Muscle layer of colon (tissue), 2 donors: ENCODE measurements around the gene TCP1.
"Not testable (repeated sequence)": the region's sequence is repeated elsewhere in the genome, so short reads cannot be mapped to it uniquely, and the experiment has no call there.

Experiments
- H3K27ac ChIP-seq: one replicate; pipeline ENCODE4 v1.7.0; 2013; ENCODE audit warnings: low read depth, mild to moderate bottlenecking, low read length, moderate library complexity
- H3K27me3 ChIP-seq, 2 donors: one replicate each; pipeline ENCODE4 v1.7.0; 2013; ENCODE audit warnings: low read length in 2 of 2, mild to moderate bottlenecking in 2 of 2; ENCODE audit not compliant: insufficient read depth in 2 of 2, control insufficient read depth in 1 of 2
- H3K36me3 ChIP-seq: one replicate; pipeline ENCODE4 v1.7.0; 2013; ENCODE audit warnings: mild to moderate bottlenecking, low read length; ENCODE audit not compliant: insufficient read depth
- H3K4me1 ChIP-seq: one replicate; pipeline ENCODE4 v1.7.0; 2013; ENCODE audit warnings: mild to moderate bottlenecking, low read length; ENCODE audit not compliant: insufficient read depth
- H3K4me3 ChIP-seq, 2 donors: one replicate each; pipeline ENCODE4 v1.7.0; 2013; ENCODE audit warnings: low read length in 2 of 2, low read depth in 1 of 2, mild to moderate bottlenecking in 1 of 2, moderate library complexity in 1 of 2
- H3K9ac ChIP-seq: one replicate; pipeline ENCODE4 v1.7.0; 2013; ENCODE audit warnings: low read length
- H3K9me3 ChIP-seq: one replicate; pipeline ENCODE4 v1.7.0; 2013; ENCODE audit warnings: mild to moderate bottlenecking, low read length
- donor health status: abdominal sarcoma.
- donor health status: Adenocarcinoma of cecum.

Gene TCP1

DNA sequence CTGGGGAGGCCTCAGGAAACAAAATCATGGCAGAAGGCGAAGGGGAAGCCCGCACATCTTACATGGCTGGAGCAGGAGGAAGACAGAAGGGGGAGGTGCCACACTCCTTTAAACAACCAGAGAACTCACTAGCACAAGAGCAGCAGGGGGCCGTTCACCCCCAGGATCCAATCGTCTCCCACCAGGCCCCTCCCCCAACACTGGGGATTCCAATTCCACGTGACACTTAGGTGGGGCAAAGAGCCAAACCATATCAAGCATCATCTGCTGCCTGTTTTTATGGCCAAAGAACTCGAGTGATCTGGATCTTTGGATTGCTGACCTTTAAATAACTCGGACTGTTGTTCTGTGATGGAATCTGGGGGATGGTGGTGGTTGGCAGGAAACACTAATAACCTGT lies 38.7 kb upstream of the TCP1 start:
- H3K9ac ChIP-seq: no peak overlapping the region
- H3K27me3 ChIP-seq: no peaks in the 10 kb centered on the region
- no peaks in the 10 kb centered on the region for H3K36me3 ChIP-seq
- H3K4me3 ChIP-seq: no peak overlapping the region
- no peaks in the 10 kb centered on the region for H3K9me3 ChIP-seq
- H3K27ac ChIP-seq: no peak overlapping the region
- H3K4me1 ChIP-seq: no peaks in the 10 kb centered on the region

DNA sequence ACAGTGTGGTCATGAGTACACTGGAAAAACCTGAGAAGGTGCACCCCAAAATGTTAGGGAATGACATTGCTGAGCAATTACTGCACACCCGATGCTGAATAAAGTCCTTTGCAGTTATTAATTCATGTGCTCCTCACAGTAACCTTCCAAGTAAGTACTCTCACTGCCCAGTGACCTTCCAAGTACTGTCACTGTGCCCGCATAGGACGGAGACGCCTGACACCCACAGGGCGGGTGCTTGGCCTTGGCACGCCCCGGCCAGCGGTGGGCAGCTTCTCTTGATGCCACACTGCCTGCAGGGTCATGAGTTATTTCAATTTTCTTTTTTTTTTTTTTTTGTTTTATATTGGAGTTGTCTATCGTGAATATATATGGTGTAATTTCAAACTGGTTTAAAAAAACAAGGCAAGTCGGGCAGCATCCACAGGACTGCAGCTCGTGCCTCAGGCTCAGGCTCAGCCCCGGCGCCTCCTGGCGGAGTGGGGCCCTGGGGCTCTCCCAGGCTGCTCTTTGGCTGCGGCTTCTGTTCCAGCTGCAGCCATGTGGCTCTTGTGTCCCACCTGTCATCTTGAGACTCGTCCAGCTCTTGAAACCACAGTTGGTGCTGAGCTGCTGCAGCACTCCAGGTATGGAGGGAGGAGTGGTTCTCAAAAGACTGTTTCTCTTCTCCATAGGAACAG lies 37.7 kb upstream of the TCP1 start:
- Histone ChIP-seq H3K9ac (no peak overlapping the region), H3K27me3 (no peaks in the 10 kb centered on the region), H3K9me3 (no peaks in the 10 kb centered on the region), H3K4me1 (no peaks in the 10 kb centered on the region), H3K27ac (no peak overlapping the region), H3K36me3 (no peaks in the 10 kb centered on the region), H3K4me3 (no peak overlapping the region)

DNA sequence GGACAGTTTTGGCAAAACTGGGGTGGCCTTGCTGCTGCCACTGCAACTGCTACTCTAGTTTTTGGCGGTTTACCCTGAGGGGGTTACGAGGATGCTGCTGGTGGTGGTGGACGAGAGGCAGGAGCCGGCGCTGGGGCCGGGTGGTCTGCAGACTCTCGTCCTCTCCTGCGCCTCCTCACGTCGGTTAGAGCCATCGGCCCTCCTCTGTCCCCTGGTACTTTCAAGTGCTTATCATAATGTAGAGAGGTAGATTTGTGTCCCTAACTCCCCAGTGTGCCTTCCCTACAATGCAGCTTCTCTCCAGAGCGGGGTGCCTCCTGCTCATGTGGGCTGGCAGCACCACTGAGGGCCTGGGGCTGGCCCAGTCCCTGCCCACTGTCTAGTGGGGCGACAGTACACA lies 36.6 kb upstream of the TCP1 start:
- Histone ChIP-seq H3K36me3 (no peaks in the 10 kb centered on the region), H3K9ac (no peak overlapping the region), H3K27me3 (no peaks in the 10 kb centered on the region), H3K9me3 (no peaks in the 10 kb centered on the region), H3K4me1 (no peaks in the 10 kb centered on the region), H3K4me3 (no peak overlapping the region), H3K27ac (no peak overlapping the region)

DNA sequence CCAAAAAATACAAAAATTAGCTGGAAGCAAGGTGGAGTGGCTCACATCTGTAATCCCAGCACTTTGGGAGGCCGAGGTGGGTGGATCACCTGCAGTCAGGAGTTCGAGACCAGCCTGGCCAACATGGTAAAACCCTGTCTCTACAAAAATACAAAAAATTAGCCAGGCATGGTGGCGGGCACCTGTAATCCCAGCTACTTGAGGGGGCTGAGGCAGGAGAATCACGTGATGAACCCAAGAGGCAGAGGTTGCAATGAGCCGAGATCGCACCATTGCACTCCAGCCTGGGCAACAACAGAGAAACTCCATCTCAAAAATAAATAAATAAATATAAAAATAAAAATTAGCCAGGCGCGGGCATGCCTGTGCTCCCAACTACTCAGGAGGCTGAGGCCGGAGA lies 35.3 kb upstream of the TCP1 start:
- not testable (repeated sequence) for H3K27me3 ChIP-seq, H3K9ac ChIP-seq, H3K4me1 ChIP-seq, H3K27ac ChIP-seq, H3K4me3 ChIP-seq, H3K36me3 ChIP-seq, H3K9me3 ChIP-seq

DNA sequence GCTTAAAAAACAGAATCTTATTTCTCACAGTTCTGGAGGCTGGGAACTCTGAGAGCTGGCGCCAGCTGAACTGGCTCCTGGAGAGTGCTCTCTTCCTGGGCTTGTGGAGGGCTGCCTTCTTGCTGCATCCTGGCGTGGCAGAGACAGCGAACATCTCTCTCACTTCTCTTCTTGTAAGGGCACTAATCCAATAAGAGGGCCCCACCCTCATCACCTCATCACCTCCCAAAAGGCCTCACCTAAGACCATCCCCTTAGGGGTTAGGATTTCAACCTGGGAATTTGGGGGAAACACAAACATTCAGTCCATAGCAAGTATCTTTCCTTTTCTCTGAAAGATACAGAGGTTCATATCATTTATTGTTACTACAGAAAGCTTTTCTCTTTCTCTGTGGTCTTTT lies 34.6 kb upstream of the TCP1 start:
- Histone ChIP-seq H3K4me3 (no peak overlapping the region), H3K4me1 (no peaks in the 10 kb centered on the region), H3K9ac (no peak overlapping the region), H3K27me3 (no peaks in the 10 kb centered on the region), H3K36me3 (no peaks in the 10 kb centered on the region), H3K27ac (no peak overlapping the region), H3K9me3 (no peaks in the 10 kb centered on the region)

DNA sequence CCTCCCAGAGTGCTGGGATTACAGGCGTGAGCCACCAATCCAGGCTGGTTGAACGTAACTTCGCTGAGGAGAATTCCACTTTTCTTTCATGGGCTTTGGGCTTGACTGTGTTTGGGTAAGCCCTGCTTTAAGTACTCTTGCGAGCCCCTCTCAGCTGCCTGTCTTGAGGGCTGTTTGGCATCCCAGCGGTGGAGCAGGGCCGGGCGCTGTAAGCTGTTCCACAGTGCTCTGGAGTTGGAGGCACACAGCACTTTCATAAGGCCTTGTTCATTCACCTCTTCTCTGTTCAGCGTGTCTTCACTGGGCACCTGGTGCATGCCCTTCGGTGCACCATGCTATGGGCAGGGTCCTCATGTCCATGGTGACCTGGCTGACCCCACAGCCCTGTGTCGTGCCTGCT lies 32.3 kb upstream of the TCP1 start:
- Histone ChIP-seq H3K9me3 (no peaks in the 10 kb centered on the region), H3K27ac (no peak overlapping the region), H3K9ac (no peak overlapping the region), H3K27me3 (no peaks in the 10 kb centered on the region), H3K4me1 (no peaks in the 10 kb centered on the region), H3K36me3 (no peaks in the 10 kb centered on the region), H3K4me3 (no peak overlapping the region)

DNA sequence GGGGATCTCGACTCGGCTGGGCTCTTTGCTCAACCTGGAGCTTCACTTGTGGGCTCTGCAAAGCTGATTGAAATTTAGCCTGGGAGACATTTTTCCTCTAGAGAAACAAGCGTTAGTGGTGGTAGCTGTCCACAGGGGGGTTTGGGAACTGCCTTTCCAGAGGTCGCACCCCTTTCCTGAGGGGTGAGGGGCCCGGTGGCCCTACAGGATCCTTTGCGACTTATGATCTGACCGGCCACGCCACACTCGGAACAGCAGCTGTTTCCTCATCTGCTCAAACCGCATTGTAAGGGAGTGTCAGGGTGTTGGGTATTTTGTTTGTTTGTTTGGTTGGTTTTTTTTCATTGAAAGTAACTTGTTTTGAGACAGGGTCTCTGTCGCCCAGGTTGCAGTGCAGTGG lies 31.7 kb upstream of the TCP1 start:
- H3K9ac ChIP-seq: no peak overlapping the region
- H3K36me3 ChIP-seq: no peaks in the 10 kb centered on the region
- H3K4me1 ChIP-seq: no peaks in the 10 kb centered on the region
- H3K27ac ChIP-seq: no peak overlapping the region
- H3K27me3 ChIP-seq: no peaks in the 10 kb centered on the region
- H3K9me3 ChIP-seq: no peaks in the 10 kb centered on the region
- H3K4me3 ChIP-seq: no peak overlapping the region

DNA sequence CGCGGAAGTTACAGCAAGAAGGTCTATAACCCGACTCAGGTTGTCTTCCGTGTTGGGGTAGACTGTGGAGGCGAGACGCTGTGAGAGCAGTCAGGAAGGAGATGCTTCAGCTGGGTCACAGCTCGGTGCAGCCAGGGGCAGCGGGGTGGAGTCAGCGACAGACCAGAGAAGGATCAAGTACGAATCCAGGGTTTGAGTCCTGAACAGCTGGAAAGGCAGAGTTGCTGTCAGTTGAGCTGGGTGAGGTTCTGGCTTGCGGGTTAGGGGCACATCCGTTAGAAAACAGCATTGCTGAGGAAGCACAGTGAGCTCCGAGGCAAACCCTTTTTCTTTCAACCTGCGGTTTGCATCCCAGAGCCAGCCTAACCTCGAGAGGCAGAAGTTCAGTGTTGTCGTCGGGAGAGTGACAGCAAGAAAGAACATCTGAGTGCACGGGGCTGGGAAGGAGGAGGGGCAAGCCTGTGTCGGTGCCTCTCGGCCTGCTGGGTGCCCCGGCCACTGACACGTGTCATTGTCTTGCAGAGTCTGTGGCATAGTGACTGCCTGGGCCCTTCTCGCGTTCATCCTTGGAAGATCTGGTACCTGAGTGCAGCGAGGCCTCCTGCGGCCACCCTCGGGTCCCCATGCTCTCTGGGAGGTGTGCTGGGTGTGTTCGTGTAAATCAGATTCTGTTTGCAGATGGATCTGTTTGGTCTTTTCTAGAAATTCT lies 30.7 kb upstream of the TCP1 start:
- H3K4me3 ChIP-seq: no peak overlapping the region
- no peaks in the 10 kb centered on the region for H3K27me3 ChIP-seq
- no peaks in the 10 kb centered on the region for H3K9me3 ChIP-seq
- no peak overlapping the region for H3K9ac ChIP-seq
- no peaks in the 10 kb centered on the region for H3K36me3 ChIP-seq
- H3K27ac ChIP-seq: no peak overlapping the region
- H3K4me1 ChIP-seq: no peaks in the 10 kb centered on the region

DNA sequence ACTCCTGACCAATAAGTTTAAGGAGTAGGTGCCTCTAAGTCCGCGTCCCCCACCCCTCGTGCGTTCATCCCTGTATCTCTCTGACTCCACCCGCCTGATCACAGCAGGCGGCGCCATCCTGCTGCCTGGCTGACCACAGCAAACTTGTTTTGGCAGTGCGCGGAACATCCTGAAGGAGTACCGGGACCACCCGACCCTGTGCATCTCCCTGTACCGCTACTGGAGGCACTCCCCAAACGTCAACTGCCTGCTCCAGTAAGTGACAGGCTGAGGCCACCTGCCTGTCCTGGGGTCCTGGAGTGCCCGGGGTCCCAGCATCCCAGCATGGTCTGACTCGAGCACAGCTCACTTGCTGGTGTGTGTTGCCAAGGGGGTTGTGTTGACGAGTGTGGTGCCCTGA lies 29.7 kb upstream of the TCP1 start:
- no peak overlapping the region for H3K27ac ChIP-seq

DNA sequence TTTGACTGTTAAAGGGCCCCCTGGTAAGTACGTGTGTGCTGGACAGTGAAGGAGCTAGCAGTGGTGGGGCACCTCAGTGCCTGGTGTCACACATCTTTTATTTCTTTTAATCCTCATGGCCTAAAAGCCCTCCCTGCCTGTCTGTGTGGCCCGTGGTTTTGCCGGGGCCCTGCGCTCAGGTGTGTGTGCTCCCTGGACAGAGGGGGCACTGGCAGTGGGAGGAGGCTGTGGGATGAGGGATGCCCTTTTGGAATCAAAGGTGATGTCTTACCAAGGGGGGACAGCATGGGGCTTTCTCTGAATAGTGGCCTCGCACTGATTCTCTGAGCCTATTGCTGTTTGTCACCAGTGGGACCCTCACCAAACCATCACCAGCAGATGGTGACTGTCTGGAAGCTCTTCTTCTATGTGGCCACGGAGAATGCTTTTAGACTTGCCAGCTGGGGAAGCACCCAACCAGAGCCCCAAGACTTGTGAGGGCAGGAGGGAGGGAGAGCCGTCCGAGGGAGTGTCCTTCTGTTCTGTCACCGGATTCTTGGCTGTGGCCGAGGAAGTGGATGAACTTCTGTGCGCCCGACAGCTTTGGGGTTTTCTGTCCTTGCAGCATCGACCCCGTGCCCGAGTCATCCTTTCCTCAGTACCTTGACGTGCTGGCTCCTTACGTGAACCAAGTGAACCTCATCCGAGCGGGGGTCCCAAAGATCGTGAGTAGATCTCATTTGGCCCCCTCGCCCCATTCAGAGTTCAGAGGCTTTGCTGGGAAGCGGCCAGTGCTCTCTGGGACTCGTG lies 28.7 kb upstream of the TCP1 start:
- Histone ChIP-seq H3K27ac (no peak overlapping the region), H3K4me1 (no peaks in the 10 kb centered on the region), H3K27me3 (no peaks in the 10 kb centered on the region), H3K36me3 (no peaks in the 10 kb centered on the region), H3K9me3 (no peaks in the 10 kb centered on the region), H3K4me3 (no peak overlapping the region), H3K9ac (no peak overlapping the region)

More for the DNA sequence above, 29.7 kb upstream of the TCP1 start:
- no peaks in the 10 kb centered on the region for H3K36me3 ChIP-seq
- H3K4me3 ChIP-seq: no peak overlapping the region
- H3K4me1 ChIP-seq: no peaks in the 10 kb centered on the region
- H3K27me3 ChIP-seq: no peaks in the 10 kb centered on the region
- H3K9me3 ChIP-seq: no peaks in the 10 kb centered on the region
- no peak overlapping the region for H3K9ac ChIP-seq

DNA sequence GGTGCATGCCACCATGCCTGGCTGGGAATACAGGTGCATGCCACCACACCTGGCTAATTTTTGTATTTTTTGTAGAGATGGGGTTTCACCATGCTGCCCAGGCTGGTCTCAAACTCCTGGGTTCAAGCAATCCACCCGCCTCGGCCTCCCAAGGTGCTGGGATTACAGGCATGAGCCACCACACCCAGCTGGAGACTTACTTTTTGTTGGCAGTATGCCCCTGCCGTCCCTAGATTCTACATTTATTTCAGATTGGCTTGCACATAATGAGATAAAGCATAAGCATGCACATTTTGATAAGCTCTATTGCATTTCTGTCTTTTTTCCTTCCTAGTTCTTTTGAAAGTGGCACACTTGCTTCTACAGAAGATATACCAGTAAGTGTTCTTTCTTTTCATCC lies 27.4 kb upstream of the TCP1 start:
- H3K4me1 ChIP-seq, H3K4me3 ChIP-seq, H3K9me3 ChIP-seq, H3K27ac ChIP-seq, H3K27me3 ChIP-seq, H3K9ac ChIP-seq, H3K36me3 ChIP-seq: not testable (repeated sequence)
